Measurements from ENCODE around the gene C5orf63.

- TF ChIP-seq CTCF (conservative IDR thresholded peaks at IDR 0.05; ENCODE audit: low read depth, low read length) (no peak), EZH2 (IDR thresholded peaks at IDR 0.05; ENCODE audit: borderline replicate concordance, low read depth, low read length, poor library complexity, severe bottlenecking) (no peak)
These were observed 3.2 kb upstream of the C5orf63 start for GRCh38 chr5:127076315-127077129.

Measured in A673 (cell line).